Fibroblast of the aortic adventitia (primary cell): ENCODE results near the gene ARID2. TPM values are rescaled to one million over a fixed set of nuclear protein-coding genes. Genes with fewer than 3 reads are reported as not detected.
A peak's percentile ranks its signal among the peaks of the same experiment; 100 is the strongest.

Source experiments
- DNase-seq: peaks from one replicate; pipeline ENCODE4 v3.0.0-alpha.2; 2010; ENCODE audit warnings: low read depth
- H3K4me3 ChIP-seq: 2 replicates; pipeline ENCODE4 v1.5.1; 2011; ENCODE audit warnings: low read depth, mild to moderate bottlenecking, control low read depth, low read length, moderate library complexity
- CTCF ChIP-seq: IDR thresholded peaks from 2 replicates; pipeline ENCODE4 v1.5.1; 2011; ENCODE audit warnings: mild to moderate bottlenecking, low read length, control low read depth, inconsistent platforms; ENCODE audit not compliant: insufficient read depth
- total RNA-seq: library from RNA; depleted of rRNA; stranded (reverse); fragments of >200 nt; gene quantifications from 2 replicates; pipeline ENCODE4 v1.2.3, GENCODE V29; 2012; ENCODE audit warnings: low replicate concordance

Gene ARID2
- total RNA-seq, 1 donor, result 25.0 TPM

GRCh38 chr12:45695035-45695434 is 34.5 kb upstream of the ARID2 start:
- DNase-seq, result peak; percentile 8
- no peak overlapping the region for H3K4me3 ChIP-seq
- TF ChIP-seq CTCF, result no peak

- no peak for TF ChIP-seq CTCF
- no peak overlapping the region for H3K4me3 ChIP-seq
- no peak for DNase-seq
Measured at GRCh38 chr12:45695606-45696005, 33.9 kb upstream of the ARID2 start.

GRCh38 chr12:45696049-45696448 is 33.5 kb upstream of the ARID2 start:
- no peak overlapping the region for H3K4me3 ChIP-seq
- DNase-seq, result no peak
- TF ChIP-seq CTCF, result no peak

- H3K4me3 ChIP-seq, result no peak overlapping the region
- no peak for DNase-seq
- no peak for TF ChIP-seq CTCF
Measured at GRCh38 chr12:45697371-45697770, 32.1 kb upstream of the ARID2 start.

GRCh38 chr12:45701296-45701695 is 28.2 kb upstream of the ARID2 start:
- DNase-seq, result no peak
- TF ChIP-seq CTCF, result no peak
- no peak overlapping the region for H3K4me3 ChIP-seq

- H3K4me3 ChIP-seq, result no peak overlapping the region
- TF ChIP-seq CTCF, result no peak
- DNase-seq, result peak; percentile 7
Measured at GRCh38 chr12:45703942-45704341, 25.6 kb upstream of the ARID2 start.

GRCh38 chr12:45704968-45705367 is 24.5 kb upstream of the ARID2 start:
- no peak for TF ChIP-seq CTCF

More at GRCh38 chr12:45704968-45705367, 24.5 kb upstream of the ARID2 start:
- no peak overlapping the region for H3K4me3 ChIP-seq
- DNase-seq, result no peak
